Pancreas (tissue), 10 donors: Measurements from ENCODE around the gene FAM53B. TPM values are rescaled to one million over a fixed set of nuclear protein-coding genes. Genes with fewer than 3 reads are reported as not detected.
"Not testable (repeated sequence)": the region's sequence is repeated elsewhere in the genome, so short reads cannot be mapped to it uniquely, and the experiment has no call there.

ENCODE experiments used
- ATAC-seq, 4 donors: fragments of 200-7000 bp; cut with Tn5 transposase; one replicate each; pipeline versions ENCODE4 v1.8.0 to v1.9.1; 2020; ENCODE audit warnings: mild to moderate bottlenecking in 4 of 4, moderate library complexity in 4 of 4
- DNase-seq, 6 donors: peaks; one replicate each; pipeline ENCODE4 v3.0.0-alpha.2; 2020
- FAIRE-seq: peaks from 2 replicates; lab custom pipeline; 2012; peaks lifted over from hg19 to GRCh38; lab: Jason Lieb, UNC
- H3K27ac ChIP-seq, 4 donors: fragments of 200-600 bp; sonication (generic); 1 replicate in 3 of 4; 2 replicates in 1 of 4; pipeline versions ENCODE4 v1.5.0 to v1.8.0; 2020
- H3K27me3 ChIP-seq, 4 donors: fragments of 200-600 bp; one replicate each; pipeline ENCODE4 v1.8.0; 2021
- H3K36me3 ChIP-seq, 3 donors: fragments of 200-600 bp; sonication (generic) in 1 of 3; one replicate each; pipeline versions ENCODE4 v1.5.0 to v1.8.0; 2020 to 2021
- H3K4me1 ChIP-seq, 3 donors: fragments of 200-600 bp; one replicate each; pipeline ENCODE4 v1.8.0; 2021
- H3K4me3 ChIP-seq, 4 donors: fragments of 200-600 bp; sonication (generic) in 2 of 4; one replicate each; pipeline versions ENCODE4 v1.5.0 to v1.8.0; 2020 to 2021
- H3K9me3 ChIP-seq, 4 donors: fragments of 200-600 bp; one replicate each; pipeline ENCODE4 v1.8.0; 2021
- WGBS, 2 donors: extraction: QIAGEN DNeasy Blood & Tissue Kit; methylation state at CpG; one replicate each; pipeline ENCODE4 v1.1.7; 2013; 5-methylcytosine and 5-hydroxymethylcytosine counted together
- intact Hi-C, 3 donors: fragments of 100-400 bp; cut with DNase I; formaldehyde crosslinking; loops; one replicate each; pipeline versions ENCODE4 v1.11.1 to v1.14.2; 2022
- polyA plus RNA-seq, 2 donors: library from polyadenylated mRNA; stranded (reverse); fragments of 200-250 nt; gene quantifications; one replicate each; pipeline ENCODE4 v1.2.3, GENCODE V29; 2013
- total RNA-seq, 6 donors: library from RNA; stranded (reverse); fragmentation: NEBNext Ultra II Directional in 4 of 6; extraction: Animal tissue kit (Norgen Biotek cat#: 25700) in 4 of 6; gene quantifications; one replicate each; pipeline versions ENCODE4 v1.2.1 to v1.2.4, GENCODE V29; 2021 to 2023
- TF ChIP-seq, protein P1 (sequence below), 4 donors: fragments of 200-600 bp; sonication (generic) in 3 of 4; IDR thresholded peaks; one replicate each; pipeline versions ENCODE4 v1.5.0 to v1.8.0; 2021; ENCODE audit warnings: antibody characterized with exemption in 4 of 4
- donor health status: healthy with polysubstance abuse.
- donor health status: DM: no; HTN: no; CAD: no; lungs with moderate emphysema.
- donor health status: DM: no; HTN: no; CAD: no.
- donor health status: control.
- donor health status: control.
- donor health status: Bipolar disorder and iron deficiency.
- donor health status: DM: yes; HTN: yes; CAD: no.
- donor health status: DM: no; HTN: no; CAD: no.
- donor health status: DM: no; HTN: no; CAD: no.
- donor health status: DM: yes; HTN: yes; CAD: no.

Gene FAM53B, protein sequence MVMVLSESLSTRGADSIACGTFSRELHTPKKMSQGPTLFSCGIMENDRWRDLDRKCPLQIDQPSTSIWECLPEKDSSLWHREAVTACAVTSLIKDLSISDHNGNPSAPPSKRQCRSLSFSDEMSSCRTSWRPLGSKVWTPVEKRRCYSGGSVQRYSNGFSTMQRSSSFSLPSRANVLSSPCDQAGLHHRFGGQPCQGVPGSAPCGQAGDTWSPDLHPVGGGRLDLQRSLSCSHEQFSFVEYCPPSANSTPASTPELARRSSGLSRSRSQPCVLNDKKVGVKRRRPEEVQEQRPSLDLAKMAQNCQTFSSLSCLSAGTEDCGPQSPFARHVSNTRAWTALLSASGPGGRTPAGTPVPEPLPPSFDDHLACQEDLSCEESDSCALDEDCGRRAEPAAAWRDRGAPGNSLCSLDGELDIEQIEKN
- total RNA-seq, result 10 to 100 TPM in 1 of 6 donors, 1 to 10 TPM in 5; 6.5 to 16.4 (median 8.5) TPM
- 1 to 10 TPM; 5.3 to 9.7 TPM for polyA plus RNA-seq

GRCh38 chr10:124744102-124745050, at the start of gene FAM53B:
Gene FAM53B (minus strand): TSS chr10:124744378. CDS start chr10:124706713, 37,665 bp downstream.
- Histone ChIP-seq H3K36me3 (no peaks in the 10 kb centered on the region), H3K27ac (peak within 1 kb of the TSS; percentile 60 to 88 (median 72)), H3K9me3 (no peaks in the 10 kb centered on the region), H3K4me3 (peak within 1 kb of the TSS; percentile 46 to 66 (median 64)), H3K4me1 (peaks cover 12 to 38% (median 21%) of the 10 kb centered on the region in 3 donors), H3K27me3 (no peaks in the 10 kb centered on the region)
- ATAC-seq (peak; percentile 65 to 79 (median 73)), FAIRE-seq (no peak), DNase-seq (peak; percentile 78 to 93 (median 84))
- TF ChIP-seq, protein P1, sequence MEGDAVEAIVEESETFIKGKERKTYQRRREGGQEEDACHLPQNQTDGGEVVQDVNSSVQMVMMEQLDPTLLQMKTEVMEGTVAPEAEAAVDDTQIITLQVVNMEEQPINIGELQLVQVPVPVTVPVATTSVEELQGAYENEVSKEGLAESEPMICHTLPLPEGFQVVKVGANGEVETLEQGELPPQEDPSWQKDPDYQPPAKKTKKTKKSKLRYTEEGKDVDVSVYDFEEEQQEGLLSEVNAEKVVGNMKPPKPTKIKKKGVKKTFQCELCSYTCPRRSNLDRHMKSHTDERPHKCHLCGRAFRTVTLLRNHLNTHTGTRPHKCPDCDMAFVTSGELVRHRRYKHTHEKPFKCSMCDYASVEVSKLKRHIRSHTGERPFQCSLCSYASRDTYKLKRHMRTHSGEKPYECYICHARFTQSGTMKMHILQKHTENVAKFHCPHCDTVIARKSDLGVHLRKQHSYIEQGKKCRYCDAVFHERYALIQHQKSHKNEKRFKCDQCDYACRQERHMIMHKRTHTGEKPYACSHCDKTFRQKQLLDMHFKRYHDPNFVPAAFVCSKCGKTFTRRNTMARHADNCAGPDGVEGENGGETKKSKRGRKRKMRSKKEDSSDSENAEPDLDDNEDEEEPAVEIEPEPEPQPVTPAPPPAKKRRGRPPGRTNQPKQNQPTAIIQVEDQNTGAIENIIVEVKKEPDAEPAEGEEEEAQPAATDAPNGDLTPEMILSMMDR (IDR thresholded peaks at IDR 0.05), result no peak
- intact Hi-C loops, result loop anchor here in 1 of 3 donors (5.0 kb wide), 1 partner anchor 207 kb away; no protein-coding TSS in a partner anchor
- WGBS, 2 donors, result 0 to 1% methylated on average over 55 to 100 of the region's 100 CpGs

DNA sequence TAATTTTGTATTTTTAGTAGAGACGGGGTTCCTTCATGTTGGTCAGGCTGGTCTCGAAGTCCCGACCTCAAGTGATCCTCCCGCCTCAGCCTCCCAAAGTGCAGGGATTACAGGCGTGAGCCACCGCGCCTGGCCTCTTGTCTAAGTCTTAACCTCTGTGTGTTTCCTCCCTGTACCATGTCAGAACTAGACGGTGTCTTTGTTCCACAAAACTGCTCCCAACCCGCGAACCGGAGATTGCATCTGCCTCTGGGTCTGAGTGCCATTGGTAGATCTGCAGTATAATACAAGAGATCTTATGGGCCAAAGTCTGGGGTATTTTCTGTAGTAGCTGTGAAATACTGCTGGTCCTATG, 48.8 kb upstream of the FAM53B start:
- Histone ChIP-seq H3K36me3 (no peaks in the 10 kb centered on the region), H3K27ac (no peak overlapping the region), H3K4me1 (peaks cover 3 to 7% (median 7%) of the 10 kb centered on the region in 3 donors), H3K9me3 (no peaks in the 10 kb centered on the region), H3K4me3 (peak overlapping the region in 1 of 4 donors; percentile 89), H3K27me3 (no peaks in the 10 kb centered on the region)
- intact Hi-C loops, result no loop called here
- ATAC-seq, result no peak
- DNase-seq, result no peak
- no peak for FAIRE-seq
- WGBS, 2 donors, result 95 to 96% methylated on average over 11 of the region's 11 CpGs
- TF ChIP-seq, protein P1 (IDR thresholded peaks at IDR 0.05), result no peak

DNA sequence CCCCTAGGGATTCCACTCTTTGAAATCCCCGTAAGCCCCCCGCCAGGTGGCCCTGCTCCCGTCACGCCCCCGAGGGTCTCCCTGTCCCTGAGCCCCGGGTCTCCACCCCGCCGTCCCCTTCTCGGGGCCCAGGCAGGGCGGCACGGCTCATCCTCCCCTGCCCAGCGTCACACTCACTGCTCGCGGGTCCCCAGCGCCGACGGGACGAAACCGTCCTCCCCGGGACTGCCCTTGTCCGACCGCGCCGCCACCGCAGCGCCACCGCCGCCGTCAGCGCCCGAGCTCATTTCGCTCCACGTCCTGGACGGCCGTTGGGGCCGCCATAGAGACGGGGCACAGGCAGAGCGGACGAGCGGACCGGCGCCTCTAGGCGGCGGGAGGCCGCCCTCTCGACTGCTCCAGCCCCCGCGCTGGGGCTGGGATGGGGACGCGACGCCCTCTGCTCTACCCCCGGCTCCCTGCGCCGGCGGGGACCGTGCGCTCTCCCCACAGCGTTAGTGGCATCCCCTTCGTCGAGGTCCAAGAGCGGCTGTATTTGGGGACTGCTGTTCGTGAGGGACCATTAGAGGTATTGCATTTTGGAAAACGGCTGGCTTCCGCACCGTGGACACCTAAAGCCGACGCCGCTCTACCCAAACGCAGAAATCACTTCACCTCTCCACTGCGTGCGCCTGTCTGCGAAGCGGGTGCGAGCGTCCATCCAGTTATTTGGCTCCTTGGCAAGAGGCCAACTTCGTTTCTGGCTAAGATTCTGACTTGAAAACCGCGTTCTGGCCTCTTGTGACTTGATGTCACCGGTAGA, 47.6 kb upstream of the FAM53B start, which contains the start of gene EEF1AKMT2:
TSS of gene EEF1AKMT2 (minus strand) at position 341 of the 802 bp plus-strand sequence. CDS start at position 287, 54 bp downstream.
- Histone ChIP-seq H3K36me3 (no peaks in the 10 kb centered on the region), H3K27me3 (no peaks in the 10 kb centered on the region), H3K4me1 (peaks cover 3 to 7% (median 7%) of the 10 kb centered on the region in 3 donors), H3K4me3 (peak within 1 kb of the TSS; percentile 74 to 99 (median 86)), H3K9me3 (no peaks in the 10 kb centered on the region), H3K27ac (peak within 1 kb of the TSS; percentile 67 to 85 (median 75))
- ATAC-seq (peak; percentile 97 to 99 (median 98)), DNase-seq (peak; percentile 79 to 93 (median 84)), FAIRE-seq (no peak)
- intact Hi-C loops, result no loop called here
- 0 to 1% methylated on average over 56 to 79 of the region's 79 CpGs for WGBS, 2 donors
- TF ChIP-seq, protein P1 (IDR thresholded peaks at IDR 0.05), result peak in 2 of 4 donors; percentile 17 to 40

GRCh38 chr10:124782900-124783299, 38.7 kb upstream of the FAM53B start:
- H3K4me1 ChIP-seq, H3K27ac ChIP-seq, DNase-seq, ATAC-seq, H3K36me3 ChIP-seq, H3K9me3 ChIP-seq, intact Hi-C loops, FAIRE-seq, H3K4me3 ChIP-seq, H3K27me3 ChIP-seq: not testable (repeated sequence)
- 100% methylated on average over 1 of the region's 1 CpG for WGBS, 2 donors
